ENCODE measurements around the gene PAK1. TPM values are rescaled to one million over a fixed set of nuclear protein-coding genes. Genes with fewer than 3 reads are reported as not detected.

Gene PAK1
- total and polyA plus RNA-seq, 5 experiments from 2014 or later = 17.2 to 28.9 (median 24.2) TPM

DNA sequence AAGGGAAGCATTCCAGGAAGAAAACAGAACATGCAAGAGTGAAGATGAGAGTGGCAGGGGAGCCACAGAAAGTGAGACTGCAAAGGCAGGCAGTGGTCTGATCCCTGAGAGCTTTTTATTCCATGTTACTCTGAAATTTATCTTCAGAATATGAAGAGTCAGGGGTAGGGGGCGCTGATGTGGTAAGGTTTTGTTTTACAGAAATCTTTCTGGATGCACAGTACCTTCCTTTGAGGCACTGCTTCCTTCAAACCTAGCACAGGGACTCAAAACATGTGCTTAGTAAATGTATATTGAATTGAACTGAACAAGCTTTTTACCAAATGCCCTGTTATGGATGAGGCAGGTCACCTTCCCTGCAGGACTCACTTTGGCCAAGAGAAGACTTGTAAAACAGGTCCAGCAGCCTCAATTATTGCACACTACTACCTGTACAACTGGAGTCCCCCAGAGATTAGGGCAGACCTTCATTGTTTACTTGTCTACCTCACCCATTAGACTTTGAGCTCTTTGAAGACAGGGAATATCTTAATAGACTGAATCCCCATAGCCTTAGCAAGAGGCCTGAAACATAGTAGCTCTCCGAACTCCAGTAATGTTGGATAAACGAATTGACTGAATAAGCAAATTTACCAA, 2.2 kb downstream of the PAK1 start:
- POLR2A ChIA-PET = no interaction called here
- peaks cover 0 to 2% (median 0%) of the 10 kb centered on the region in 5 donors for H3K27me3 Mint-ChIP-seq
- H3K36me3 Mint-ChIP-seq = no peaks in the 10 kb centered on the region
- peaks cover 14 to 30% (median 23%) of the 10 kb centered on the region in 4 donors for H3K4me1 Mint-ChIP-seq
- peak overlapping the region in 8 of 10 donors; percentile 12 to 91 (median 72) for H3K27ac Mint-ChIP-seq
- ATAC-seq = no peak
- DNase-seq = peak in 1 of 10 donors; percentile 28
- peak overlapping the region; percentile 65 to 93 (median 82) for H3K4me3 Mint-ChIP-seq
- no peaks in the 10 kb centered on the region for H3K9me3 Mint-ChIP-seq

- Mint-ChIP-seq H3K36me3 (no peaks in the 10 kb centered on the region), H3K27ac (peak overlapping the region in 4 of 10 donors; percentile 9 to 50 (median 30)), H3K9me3 (no peaks in the 10 kb centered on the region), H3K4me3 (peak overlapping the region in 5 of 10 donors; percentile 9 to 43 (median 29)), H3K4me1 (peaks cover 14 to 30% (median 23%) of the 10 kb centered on the region in 4 donors), H3K27me3 (peaks cover 0 to 2% (median 0%) of the 10 kb centered on the region in 5 donors)
- POLR2A ChIA-PET = no interaction called here
- DNase-seq (no peak), ATAC-seq (no peak)
Measured at GRCh38 chr11:77470971-77471370, 2.9 kb downstream of the PAK1 start.

- H3K36me3 Mint-ChIP-seq = no peaks in the 10 kb centered on the region
- no peak for DNase-seq
- H3K27ac Mint-ChIP-seq = peak overlapping the region in 3 of 10 donors; percentile 2 to 3 (median 3)
- H3K4me1 Mint-ChIP-seq = peaks cover 14 to 30% (median 23%) of the 10 kb centered on the region in 4 donors
- peaks cover 0 to 2% (median 0%) of the 10 kb centered on the region in 5 donors for H3K27me3 Mint-ChIP-seq
- peak overlapping the region in 3 of 10 donors; percentile 4 to 31 (median 12) for H3K4me3 Mint-ChIP-seq
- no peaks in the 10 kb centered on the region for H3K9me3 Mint-ChIP-seq
- POLR2A ChIA-PET = no interaction called here
- ATAC-seq = no peak
Measured at GRCh38 chr11:77470504-77470903, 3.4 kb downstream of the PAK1 start.

- no peaks in the 10 kb centered on the region for H3K36me3 Mint-ChIP-seq
- no peak for DNase-seq
- peaks cover 0 to 2% (median 0%) of the 10 kb centered on the region in 5 donors for H3K27me3 Mint-ChIP-seq
- no peak for ATAC-seq
- H3K4me3 Mint-ChIP-seq = no peak overlapping the region
- no peak overlapping the region for H3K27ac Mint-ChIP-seq
- no peaks in the 10 kb centered on the region for H3K9me3 Mint-ChIP-seq
- POLR2A ChIA-PET = no interaction called here
- H3K4me1 Mint-ChIP-seq = peaks cover 5 to 24% (median 13%) of the 10 kb centered on the region in 4 donors
Measured at GRCh38 chr11:77468527-77468926, 5.4 kb downstream of the PAK1 start.

- Mint-ChIP-seq H3K9me3 (no peaks in the 10 kb centered on the region), H3K27me3 (peaks cover 0 to 2% (median 0%) of the 10 kb centered on the region in 5 donors), H3K36me3 (no peaks in the 10 kb centered on the region), H3K4me3 (no peak overlapping the region), H3K27ac (no peak overlapping the region), H3K4me1 (peaks cover 5 to 24% (median 13%) of the 10 kb centered on the region in 4 donors)
- DNase-seq (no peak), ATAC-seq (no peak)
- POLR2A ChIA-PET = no interaction called here
Measured at GRCh38 chr11:77467993-77468392, 5.9 kb downstream of the PAK1 start.

GRCh38 chr11:77467233-77467632, 6.7 kb downstream of the PAK1 start:
- H3K27me3 Mint-ChIP-seq = peaks cover 0 to 4% (median 0%) of the 10 kb centered on the region in 5 donors
- ATAC-seq = no peak
- H3K27ac Mint-ChIP-seq = no peak overlapping the region
- DNase-seq = no peak
- no peak overlapping the region for H3K4me3 Mint-ChIP-seq
- peaks cover 5 to 19% (median 11%) of the 10 kb centered on the region in 4 donors for H3K4me1 Mint-ChIP-seq
- POLR2A ChIA-PET = no interaction called here
- no peaks in the 10 kb centered on the region for H3K9me3 Mint-ChIP-seq
- H3K36me3 Mint-ChIP-seq = no peaks in the 10 kb centered on the region

DNA sequence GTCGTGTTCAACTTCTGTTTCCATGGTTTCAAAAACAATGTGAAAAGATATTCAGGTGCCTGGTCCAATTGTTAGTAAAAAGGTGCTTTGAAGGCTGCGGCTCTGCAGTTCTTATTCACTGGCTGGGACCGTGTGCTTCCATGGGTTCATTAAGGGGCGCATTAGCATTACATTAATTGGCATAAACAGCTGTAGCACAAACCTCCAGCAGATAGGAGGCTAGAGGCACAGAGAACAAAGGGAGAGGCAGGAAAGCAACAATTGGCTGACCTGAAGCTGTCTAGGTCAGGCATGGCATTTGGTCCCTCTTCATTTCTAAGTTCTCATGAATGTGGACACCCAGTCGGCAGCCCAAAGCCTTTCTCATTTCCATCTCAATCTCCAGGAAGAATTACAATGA, 16.6 kb downstream of the PAK1 start:
- H3K27ac Mint-ChIP-seq = no peak overlapping the region
- ATAC-seq (no peak), DNase-seq (no peak)
- H3K4me3 Mint-ChIP-seq = no peak overlapping the region
- H3K9me3 Mint-ChIP-seq = no peaks in the 10 kb centered on the region
- peaks cover 0 to 11% (median 2%) of the 10 kb centered on the region in 4 donors for H3K4me1 Mint-ChIP-seq
- H3K36me3 Mint-ChIP-seq = peaks cover 0 to 5% (median 5%) of the 10 kb centered on the region in 3 donors
- POLR2A ChIA-PET = no interaction called here
- peaks cover 3 to 13% (median 4%) of the 10 kb centered on the region in 5 donors for H3K27me3 Mint-ChIP-seq

GRCh38 chr11:77455740-77456139, 18.2 kb downstream of the PAK1 start:
- Mint-ChIP-seq H3K27ac (no peak overlapping the region), H3K27me3 (peaks cover 3 to 13% (median 3%) of the 10 kb centered on the region in 5 donors), H3K4me3 (no peak overlapping the region), H3K36me3 (peaks cover 0 to 5% (median 5%) of the 10 kb centered on the region in 3 donors), H3K4me1 (peaks cover 0 to 11% (median 3%) of the 10 kb centered on the region in 4 donors), H3K9me3 (no peaks in the 10 kb centered on the region)
- no peak for ATAC-seq
- POLR2A ChIA-PET = no interaction called here
- DNase-seq = no peak

DNA sequence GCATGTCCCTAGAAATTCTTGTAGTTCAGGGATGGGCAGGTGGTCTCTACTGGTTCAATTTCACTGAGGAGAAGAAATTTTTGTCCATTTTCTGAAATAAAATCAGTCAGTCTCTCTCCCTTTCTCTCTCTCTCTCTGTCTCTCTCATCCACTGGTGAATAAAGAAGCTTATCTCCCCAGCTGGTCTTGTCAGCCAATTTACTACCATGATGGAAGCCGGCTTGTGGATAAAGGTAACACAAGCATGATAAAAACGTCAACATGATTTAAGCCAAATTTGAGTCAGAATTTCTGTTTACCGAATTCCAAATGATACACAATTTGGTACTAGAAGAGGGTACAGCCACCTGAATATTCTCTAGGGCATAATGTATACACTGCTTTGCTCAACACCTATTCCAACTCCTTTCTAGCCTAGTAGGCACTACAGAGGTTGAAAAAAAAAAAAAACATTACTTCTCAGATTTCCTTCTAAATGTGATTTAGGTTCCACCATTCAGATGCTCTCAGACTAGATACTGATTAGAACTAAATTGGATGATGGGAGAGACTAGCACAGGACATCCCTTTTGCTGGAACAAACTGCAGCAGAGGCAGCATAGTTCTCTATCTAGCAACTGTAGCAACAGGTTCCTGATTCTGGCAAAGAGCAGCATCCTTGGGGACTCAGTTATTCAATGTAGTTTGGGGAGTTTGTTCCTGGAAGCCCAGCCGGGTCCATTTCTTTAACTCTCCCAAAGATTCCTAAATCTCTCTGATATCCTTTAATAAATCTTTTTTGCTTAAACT, 18.8 kb downstream of the PAK1 start:
- no peak overlapping the region for H3K4me3 Mint-ChIP-seq
- DNase-seq = no peak
- no peak for ATAC-seq
- no peaks in the 10 kb centered on the region for H3K9me3 Mint-ChIP-seq
- H3K27me3 Mint-ChIP-seq = peaks cover 0 to 11% (median 3%) of the 10 kb centered on the region in 5 donors
- H3K36me3 Mint-ChIP-seq = peaks cover 0 to 5% (median 5%) of the 10 kb centered on the region in 3 donors
- peaks cover 3 to 15% (median 6%) of the 10 kb centered on the region in 4 donors for H3K4me1 Mint-ChIP-seq
- H3K27ac Mint-ChIP-seq = no peak overlapping the region
- POLR2A ChIA-PET = no interaction called here

DNA sequence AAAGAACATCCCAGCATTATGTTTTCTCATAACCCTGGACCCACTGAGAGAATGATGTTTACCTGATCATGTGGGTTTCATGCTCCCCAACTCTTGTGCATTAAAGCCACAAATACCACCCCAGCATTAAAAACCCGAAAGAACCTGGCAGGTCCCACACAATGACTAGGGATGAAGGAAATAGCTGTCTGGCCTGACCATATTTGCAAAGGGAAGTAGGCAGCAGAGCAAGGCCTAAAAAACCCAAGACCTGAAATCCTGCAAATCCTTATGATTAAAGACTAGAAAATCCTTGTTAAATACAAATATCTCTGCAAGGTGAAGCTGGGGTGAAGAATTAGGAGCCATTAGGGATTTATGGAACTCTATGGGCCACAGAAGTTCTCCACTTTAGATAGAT, 23.7 kb downstream of the PAK1 start:
- ATAC-seq (no peak), DNase-seq (no peak)
- Mint-ChIP-seq H3K9me3 (no peaks in the 10 kb centered on the region), H3K36me3 (peaks cover 0 to 5% (median 0%) of the 10 kb centered on the region in 3 donors), H3K4me3 (no peak overlapping the region), H3K27ac (peak overlapping the region in 1 of 10 donors; percentile 5), H3K4me1 (peaks cover 19 to 40% (median 37%) of the 10 kb centered on the region in 4 donors), H3K27me3 (peaks cover 0 to 4% (median 0%) of the 10 kb centered on the region in 5 donors)
- POLR2A ChIA-PET = no interaction called here

- Mint-ChIP-seq H3K4me3 (peak overlapping the region in 1 of 10 donors; percentile 10), H3K4me1 (peaks cover 19 to 40% (median 37%) of the 10 kb centered on the region in 4 donors), H3K9me3 (no peaks in the 10 kb centered on the region), H3K27ac (no peak overlapping the region), H3K27me3 (peaks cover 0 to 2% (median 0%) of the 10 kb centered on the region in 5 donors), H3K36me3 (peaks cover 0 to 5% (median 0%) of the 10 kb centered on the region in 3 donors)
- ATAC-seq (no peak), DNase-seq (no peak)
- POLR2A ChIA-PET = no interaction called here
Measured at GRCh38 chr11:77449784-77450183, 24.1 kb downstream of the PAK1 start.

DNA sequence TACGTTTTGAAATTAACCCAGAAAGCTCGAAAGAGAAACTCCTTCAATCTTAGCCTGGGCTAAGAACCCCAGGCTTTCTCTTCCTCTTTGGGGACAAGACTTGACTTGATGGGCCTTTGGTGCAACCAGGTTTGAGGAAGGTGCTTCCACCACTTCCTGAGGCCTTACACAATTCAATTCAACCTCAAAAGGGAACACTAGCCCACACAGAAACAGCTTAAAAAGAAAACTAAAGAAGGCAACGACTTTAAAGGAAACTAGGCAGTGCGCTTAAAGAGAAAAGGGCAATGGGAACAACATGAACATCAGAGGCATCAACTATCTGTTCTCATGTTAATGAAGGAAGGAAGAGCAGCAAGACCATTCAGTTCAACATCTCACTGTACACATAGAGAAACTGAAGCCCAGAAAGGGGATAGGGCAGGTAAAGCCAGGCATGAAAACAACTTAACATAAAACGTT, 24.8 kb downstream of the PAK1 start:
- peak overlapping the region in 9 of 10 donors; percentile 26 to 85 (median 70) for H3K27ac Mint-ChIP-seq
- POLR2A ChIA-PET = no interaction called here
- peak overlapping the region in 9 of 10 donors; percentile 17 to 80 (median 66) for H3K4me3 Mint-ChIP-seq
- H3K9me3 Mint-ChIP-seq = no peaks in the 10 kb centered on the region
- peak in 1 of 2 donors; percentile 48 for ATAC-seq
- DNase-seq = no peak
- peaks cover 19 to 40% (median 37%) of the 10 kb centered on the region in 4 donors for H3K4me1 Mint-ChIP-seq
- no peaks in the 10 kb centered on the region for H3K27me3 Mint-ChIP-seq
- peaks cover 0 to under 1% (median 0%) of the 10 kb centered on the region in 3 donors for H3K36me3 Mint-ChIP-seq

- Mint-ChIP-seq H3K4me1 (peaks cover 19 to 40% (median 37%) of the 10 kb centered on the region in 4 donors), H3K4me3 (peak overlapping the region in 2 of 10 donors; percentile 5 to 60), H3K9me3 (no peaks in the 10 kb centered on the region), H3K27me3 (no peaks in the 10 kb centered on the region), H3K36me3 (no peaks in the 10 kb centered on the region), H3K27ac (peak overlapping the region in 2 of 10 donors; percentile 4 to 83)
- POLR2A ChIA-PET = no interaction called here
- no peak for DNase-seq
- ATAC-seq = no peak
Measured at GRCh38 chr11:77448269-77448668, 25.6 kb downstream of the PAK1 start.
